K562 (cell line): ENCODE data around the gene PDLIM7.
"Not testable (repeated sequence)": the region's sequence is repeated elsewhere in the genome, so short reads cannot be mapped to it uniquely, and the experiment has no call there.

Experiments
- ATF2 ChIP-seq: sonication (generic); formaldehyde crosslinking; IDR thresholded peaks from 2 replicates; pipeline ENCODE4 v1.8.1; 2022; ENCODE audit warnings: missing genetic modification reagents
- C11orf30 ChIP-seq: fragments of 450-650 bp; IDR thresholded peaks from 2 replicates; pipeline ENCODE4 v1.6.1; 2016; ENCODE audit warnings: low read depth, mild to moderate bottlenecking
- CTCF ChIP-seq, 3 experiments: IDR thresholded peaks in 2 of 3; conservative IDR thresholded peaks in 1 of 3; 2 replicates each; pipeline ENCODE4 v1.5.1; 2011 to 2012; ENCODE audit warnings: low read length in 3 of 3, mild to moderate bottlenecking in 3 of 3, control low read depth in 2 of 3, improper control_type of control experiment in 1 of 3, inconsistent platforms in 1 of 3, low read depth in 1 of 3, mixed read lengths in 1 of 3, moderate library complexity in 1 of 3; ENCODE audit not compliant: insufficient read depth in 2 of 3
- HMG20B ChIP-seq: fragments of 250-450 bp; sonication (Bioruptor Pico); IDR thresholded peaks from 2 replicates; pipeline ENCODE4 v1.5.0; 2021; ENCODE audit warnings: mild to moderate bottlenecking
- MAFG ChIP-seq: fragments of 450-650 bp; conservative IDR thresholded peaks from 2 replicates; pipeline ENCODE4 v1.6.1; 2016; ENCODE audit warnings: missing genetic modification characterization, missing compliant biosample characterization
- MAX ChIP-seq: sonication (generic); formaldehyde crosslinking; IDR thresholded peaks from 2 replicates; pipeline ENCODE4 v1.9.0; 2022; ENCODE audit warnings: mild to moderate bottlenecking, missing genetic modification reagents
- MTA2 ChIP-seq: fragments of 450-650 bp; IDR thresholded peaks from 2 replicates; pipeline ENCODE4 v1.6.1; 2016; ENCODE audit warnings: low read depth
- ZC3H11A ChIP-seq: IDR thresholded peaks from 2 replicates; pipeline ENCODE4 v1.6.1; 2012; ENCODE audit warnings: low read depth, low read length, improper control_type of control experiment
- TF ChIP-seq, protein P1 (sequence below): fragments of 250-450 bp; sonication (Bioruptor Pico); IDR thresholded peaks from 2 replicates; pipeline ENCODE4 v1.8.0; 2022; ENCODE audit warnings: moderate library complexity, mild to moderate bottlenecking, inconsistent platforms
- TF ChIP-seq, protein P2 (sequence below): fragments of 450-650 bp; IDR thresholded peaks from 2 replicates; pipeline ENCODE4 v1.6.1; 2017; ENCODE audit warnings: antibody characterized with exemption, mild to moderate bottlenecking

DNA sequence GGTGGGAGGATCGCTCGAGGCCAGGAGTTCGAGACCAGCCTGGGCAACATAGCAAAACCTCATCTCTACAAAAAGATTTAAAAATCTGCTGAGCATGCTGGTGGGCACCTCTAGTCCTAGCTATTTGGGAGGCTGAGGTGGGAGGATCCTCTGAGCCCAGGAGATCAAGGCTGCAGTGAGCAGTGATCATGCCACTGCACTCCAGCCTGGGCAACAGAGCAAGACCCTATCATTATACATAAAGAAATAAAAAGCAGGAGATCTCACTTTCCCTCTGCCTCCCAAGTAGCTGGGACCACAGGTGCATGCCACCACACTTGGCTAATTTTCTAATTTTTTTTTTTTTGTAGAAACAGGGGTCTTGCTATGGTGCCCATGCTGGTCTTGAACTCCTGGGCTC lies 11.7 kb downstream of the PDLIM7 start:
- not testable (repeated sequence) for TF ChIP-seq MAFG; ZC3H11A; HMG20B; C11orf30; MAX (CRISPR knock-in tag); ATF2 (CRISPR knock-in tag); CTCF (IDR thresholded peaks at IDR 0.05 in 2 of 3, conservative IDR thresholded peaks at IDR 0.05 in 1 of 3; ENCODE audit: insufficient read depth in 2 of 3, low read depth in 1 of 3, low read length in 3 of 3); MTA2
- TF ChIP-seq, protein P1, sequence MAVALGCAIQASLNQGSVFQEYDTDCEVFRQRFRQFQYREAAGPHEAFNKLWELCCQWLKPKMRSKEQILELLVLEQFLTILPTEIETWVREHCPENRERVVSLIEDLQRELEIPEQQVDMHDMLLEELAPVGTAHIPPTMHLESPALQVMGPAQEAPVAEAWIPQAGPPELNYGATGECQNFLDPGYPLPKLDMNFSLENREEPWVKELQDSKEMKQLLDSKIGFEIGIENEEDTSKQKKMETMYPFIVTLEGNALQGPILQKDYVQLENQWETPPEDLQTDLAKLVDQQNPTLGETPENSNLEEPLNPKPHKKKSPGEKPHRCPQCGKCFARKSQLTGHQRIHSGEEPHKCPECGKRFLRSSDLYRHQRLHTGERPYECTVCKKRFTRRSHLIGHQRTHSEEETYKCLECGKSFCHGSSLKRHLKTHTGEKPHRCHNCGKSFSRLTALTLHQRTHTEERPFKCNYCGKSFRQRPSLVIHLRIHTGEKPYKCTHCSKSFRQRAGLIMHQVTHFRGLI: not testable (repeated sequence)
- TF ChIP-seq, protein P2, sequence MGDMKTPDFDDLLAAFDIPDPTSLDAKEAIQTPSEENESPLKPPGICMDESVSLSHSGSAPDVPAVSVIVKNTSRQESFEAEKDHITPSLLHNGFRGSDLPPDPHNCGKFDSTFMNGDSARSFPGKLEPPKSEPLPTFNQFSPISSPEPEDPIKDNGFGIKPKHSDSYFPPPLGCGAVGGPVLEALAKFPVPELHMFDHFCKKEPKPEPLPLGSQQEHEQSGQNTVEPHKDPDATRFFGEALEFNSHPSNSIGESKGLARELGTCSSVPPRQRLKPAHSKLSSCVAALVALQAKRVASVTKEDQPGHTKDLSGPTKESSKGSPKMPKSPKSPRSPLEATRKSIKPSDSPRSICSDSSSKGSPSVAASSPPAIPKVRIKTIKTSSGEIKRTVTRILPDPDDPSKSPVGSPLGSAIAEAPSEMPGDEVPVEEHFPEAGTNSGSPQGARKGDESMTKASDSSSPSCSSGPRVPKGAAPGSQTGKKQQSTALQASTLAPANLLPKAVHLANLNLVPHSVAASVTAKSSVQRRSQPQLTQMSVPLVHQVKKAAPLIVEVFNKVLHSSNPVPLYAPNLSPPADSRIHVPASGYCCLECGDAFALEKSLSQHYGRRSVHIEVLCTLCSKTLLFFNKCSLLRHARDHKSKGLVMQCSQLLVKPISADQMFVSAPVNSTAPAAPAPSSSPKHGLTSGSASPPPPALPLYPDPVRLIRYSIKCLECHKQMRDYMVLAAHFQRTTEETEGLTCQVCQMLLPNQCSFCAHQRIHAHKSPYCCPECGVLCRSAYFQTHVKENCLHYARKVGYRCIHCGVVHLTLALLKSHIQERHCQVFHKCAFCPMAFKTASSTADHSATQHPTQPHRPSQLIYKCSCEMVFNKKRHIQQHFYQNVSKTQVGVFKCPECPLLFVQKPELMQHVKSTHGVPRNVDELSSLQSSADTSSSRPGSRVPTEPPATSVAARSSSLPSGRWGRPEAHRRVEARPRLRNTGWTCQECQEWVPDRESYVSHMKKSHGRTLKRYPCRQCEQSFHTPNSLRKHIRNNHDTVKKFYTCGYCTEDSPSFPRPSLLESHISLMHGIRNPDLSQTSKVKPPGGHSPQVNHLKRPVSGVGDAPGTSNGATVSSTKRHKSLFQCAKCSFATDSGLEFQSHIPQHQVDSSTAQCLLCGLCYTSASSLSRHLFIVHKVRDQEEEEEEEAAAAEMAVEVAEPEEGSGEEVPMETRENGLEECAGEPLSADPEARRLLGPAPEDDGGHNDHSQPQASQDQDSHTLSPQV: not testable (repeated sequence)
